Ovary (tissue), 9 donors: ENCODE measurements around the gene NINL. TPM values are rescaled to one million over a fixed set of nuclear protein-coding genes. Genes with fewer than 3 reads are reported as not detected.

Source experiments
- DNase-seq, 5 donors: peaks; one replicate each; pipeline ENCODE4 v3.0.0-alpha.2; 2019 to 2020
- H3K27ac ChIP-seq, 2 donors: fragments of 200-600 bp; one replicate each; pipeline versions ENCODE4 v1.5.1 to v1.8.0; 2019 to 2022
- H3K27me3 ChIP-seq: fragments of 200-600 bp; one replicate; pipeline ENCODE4 v1.8.0; 2022
- H3K36me3 ChIP-seq: fragments of 200-600 bp; sonication (generic); one replicate; pipeline ENCODE4 v1.5.1; 2019
- H3K4me1 ChIP-seq: one replicate; pipeline ENCODE4 v1.8.1; 2013; ENCODE audit warnings: mild to moderate bottlenecking, moderate library complexity; ENCODE audit not compliant: insufficient read depth
- H3K4me3 ChIP-seq: fragments of 200-600 bp; sonication (generic); one replicate; pipeline ENCODE4 v1.5.1; 2017
- H3K9me3 ChIP-seq, 2 donors: fragments of 200-600 bp in 1 of 2; sonication (generic) in 1 of 2; one replicate each; pipeline versions ENCODE4 v1.5.1 to v1.8.1; 2013 to 2019; ENCODE audit warnings: mild to moderate bottlenecking in 1 of 2, moderate library complexity in 1 of 2
- EP300 ChIP-seq: sonication (generic); formaldehyde crosslinking; IDR thresholded peaks from one replicate; pipeline ENCODE4 v1.6.1; 2017; ENCODE audit warnings: antibody characterized with exemption
- POLR2A ChIP-seq: fragments of 450-650 bp; IDR thresholded peaks from one replicate; pipeline ENCODE4 v1.6.1; 2017; ENCODE audit warnings: antibody characterized with exemption, mild to moderate bottlenecking, moderate library complexity
- WGBS, 3 donors: extraction: QIAGEN DNeasy Blood & Tissue Kit in 1 of 3; methylation state at CpG; one replicate each; pipeline versions ENCODE4 v1.1.5 to v1.1.7; 2013 to 2017; 5-methylcytosine and 5-hydroxymethylcytosine counted together
- intact Hi-C, 4 donors: fragments of 100-400 bp; cut with DNase I; formaldehyde crosslinking; loops; one replicate each; pipeline versions ENCODE4 v1.11.0 to v1.15.1; 2022 to 2023
- polyA plus RNA-seq, 2 donors: library from polyadenylated mRNA; stranded (reverse); fragments of 200-250 nt in 1 of 2; fragments of 350-450 nt in 1 of 2; fragmentation: Illumina TruSeq in 1 of 2; extraction: RNeasy Lipid Tissue Mini Kit (QIAGEN cat#74804) in 1 of 2; gene quantifications; one replicate each; pipeline ENCODE4 v1.2.3, GENCODE V29; 2013 to 2014
- total RNA-seq, 7 donors: library from RNA; depleted of rRNA in 2 of 7; stranded (reverse); fragments of >200 nt in 2 of 7; fragmentation: NEBNext Ultra II Directional in 3 of 7; extraction: Animal tissue kit (Norgen Biotek cat#: 25700) in 3 of 7; gene quantifications; one replicate each; pipeline versions ENCODE4 v1.1.0 to v1.2.4, GENCODE V29; 2016 to 2023
- TF ChIP-seq, protein P1 (sequence below), 3 donors: fragments of 450-650 bp in 2 of 3; fragments of 200-600 bp in 1 of 3; IDR thresholded peaks; one replicate each; pipeline versions ENCODE4 v1.5.1 to v1.8.0; 2016 to 2022; ENCODE audit warnings: antibody characterized with exemption in 3 of 3, mild to moderate bottlenecking in 1 of 3
- donor health status: DM: no; HTN: no; CAD: no; lungs with moderate emphysema.
- donor health status: DM: no; HTN: no; CAD: no.
- donor health status: Bipolar disorder and iron deficiency.
- donor health status: DM: yes; HTN: yes; CAD: no.
- donor health status: DM: no; HTN: no; CAD: no.
- donor health status: DM: yes; HTN: yes; CAD: no.

Gene NINL
- total and polyA plus RNA-seq, 9 donors, result 10.1 to 33.3 (median 20.3) TPM

GRCh38 chr20:25535762-25536161, 49.6 kb downstream of the NINL start:
- no peak for TF ChIP-seq POLR2A
- TF ChIP-seq EP300, result no peak
- TF ChIP-seq, protein P1, sequence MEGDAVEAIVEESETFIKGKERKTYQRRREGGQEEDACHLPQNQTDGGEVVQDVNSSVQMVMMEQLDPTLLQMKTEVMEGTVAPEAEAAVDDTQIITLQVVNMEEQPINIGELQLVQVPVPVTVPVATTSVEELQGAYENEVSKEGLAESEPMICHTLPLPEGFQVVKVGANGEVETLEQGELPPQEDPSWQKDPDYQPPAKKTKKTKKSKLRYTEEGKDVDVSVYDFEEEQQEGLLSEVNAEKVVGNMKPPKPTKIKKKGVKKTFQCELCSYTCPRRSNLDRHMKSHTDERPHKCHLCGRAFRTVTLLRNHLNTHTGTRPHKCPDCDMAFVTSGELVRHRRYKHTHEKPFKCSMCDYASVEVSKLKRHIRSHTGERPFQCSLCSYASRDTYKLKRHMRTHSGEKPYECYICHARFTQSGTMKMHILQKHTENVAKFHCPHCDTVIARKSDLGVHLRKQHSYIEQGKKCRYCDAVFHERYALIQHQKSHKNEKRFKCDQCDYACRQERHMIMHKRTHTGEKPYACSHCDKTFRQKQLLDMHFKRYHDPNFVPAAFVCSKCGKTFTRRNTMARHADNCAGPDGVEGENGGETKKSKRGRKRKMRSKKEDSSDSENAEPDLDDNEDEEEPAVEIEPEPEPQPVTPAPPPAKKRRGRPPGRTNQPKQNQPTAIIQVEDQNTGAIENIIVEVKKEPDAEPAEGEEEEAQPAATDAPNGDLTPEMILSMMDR (IDR thresholded peaks at IDR 0.05), result no peak
- H3K4me1 ChIP-seq, result peaks cover 24% of the 10 kb centered on the region
- WGBS, 3 donors, result 68 to 85% (median 80%) methylated on average over 6 of the region's 6 CpGs
- intact Hi-C loops, result loop anchor here in 1 of 4 donors (10.0 kb wide), 1 partner anchor 49 kb away; the partner anchor contains the start of gene NINL
- DNase-seq, result no peak
- H3K27ac ChIP-seq, result no peak overlapping the region
- H3K4me3 ChIP-seq, result no peak overlapping the region
- H3K9me3 ChIP-seq, result no peaks in the 10 kb centered on the region
- H3K36me3 ChIP-seq, result no peaks in the 10 kb centered on the region
- H3K27me3 ChIP-seq, result no peaks in the 10 kb centered on the region

GRCh38 chr20:25534845-25535244, 50.5 kb downstream of the NINL start:
- intact Hi-C loops, result loop anchor here in 1 of 4 donors (10.0 kb wide), 1 partner anchor 50 kb away; the partner anchor contains the start of gene NINL
- no peaks in the 10 kb centered on the region for H3K27me3 ChIP-seq
- no peaks in the 10 kb centered on the region for H3K36me3 ChIP-seq
- peaks cover 24% of the 10 kb centered on the region for H3K4me1 ChIP-seq
- no peak overlapping the region for H3K27ac ChIP-seq
- no peak overlapping the region for H3K4me3 ChIP-seq
- DNase-seq, result no peak
- no peaks in the 10 kb centered on the region for H3K9me3 ChIP-seq
- 97% methylated on average over 7 of the region's 7 CpGs for WGBS, 3 donors
- TF ChIP-seq POLR2A (no peak), EP300 (no peak)
- TF ChIP-seq, protein P1 (IDR thresholded peaks at IDR 0.05), result no peak

GRCh38 chr20:25533920-25534700, 51.2 kb downstream of the NINL start:
- H3K27ac ChIP-seq, result no peak overlapping the region
- intact Hi-C loops, result loop anchor here in 1 of 4 donors (10.0 kb wide), 1 partner anchor 51 kb away; the partner anchor contains the start of gene NINL

GRCh38 chr20:25532971-25533391, 52.4 kb downstream of the NINL start:
- DNase-seq, result no peak
- no peaks in the 10 kb centered on the region for H3K36me3 ChIP-seq
- H3K4me3 ChIP-seq, result no peak overlapping the region
- no peaks in the 10 kb centered on the region for H3K9me3 ChIP-seq
- intact Hi-C loops, result loop anchor here in 1 of 4 donors (10.0 kb wide), 1 partner anchor 52 kb away; the partner anchor contains the start of gene NINL
- H3K4me1 ChIP-seq, result peaks cover 10% of the 10 kb centered on the region
- no peaks in the 10 kb centered on the region for H3K27me3 ChIP-seq
- TF ChIP-seq POLR2A (no peak), EP300 (no peak)
- TF ChIP-seq, protein P1 (IDR thresholded peaks at IDR 0.05), result no peak
- H3K27ac ChIP-seq, result no peak overlapping the region
- WGBS, 3 donors, result 41 to 72% (median 50%) methylated on average over 11 of the region's 11 CpGs

More at GRCh38 chr20:25533920-25534700, 51.2 kb downstream of the NINL start:
- Histone ChIP-seq H3K36me3 (no peaks in the 10 kb centered on the region), H3K4me1 (peaks cover 17% of the 10 kb centered on the region), H3K27me3 (no peaks in the 10 kb centered on the region), H3K9me3 (no peaks in the 10 kb centered on the region), H3K4me3 (no peak overlapping the region)
- no peak for TF ChIP-seq POLR2A
- no peak for TF ChIP-seq EP300
- TF ChIP-seq, protein P1 (IDR thresholded peaks at IDR 0.05), result no peak
- WGBS, 3 donors, result 46 to 64% (median 63%) methylated on average over 4 of the region's 4 CpGs
- no peak for DNase-seq
